Measurements from ENCODE around the gene MCC.
A peak's percentile ranks its signal among the peaks of the same experiment; 100 is the strongest.

The MCC gene

DNA sequence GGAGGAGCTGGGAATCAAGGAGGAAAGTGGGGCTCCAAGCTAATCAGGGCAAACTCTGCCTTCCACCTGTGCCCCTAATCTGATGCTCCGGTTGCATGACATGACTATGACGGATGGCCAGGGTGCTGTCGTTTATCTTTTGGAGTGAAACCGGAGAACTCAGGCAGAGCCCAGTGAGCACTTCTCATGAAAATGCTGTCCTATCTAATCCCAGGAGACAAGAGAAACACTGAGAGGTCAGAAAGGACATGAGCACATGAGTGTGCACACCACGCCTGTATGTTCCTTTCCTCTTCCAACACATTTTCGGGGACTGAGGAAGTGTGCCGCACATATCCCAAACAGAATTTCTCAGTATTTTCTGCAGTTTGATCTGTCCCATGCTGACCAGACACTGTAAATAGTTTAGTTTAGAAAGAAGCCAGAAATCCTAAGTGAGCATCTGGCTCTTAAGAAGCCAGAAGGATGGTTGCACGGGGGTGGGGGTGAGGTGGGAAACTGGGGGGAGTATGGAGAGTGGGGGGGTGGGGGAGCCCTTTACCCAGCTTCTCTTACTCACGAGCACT, 270.6 kb downstream of the MCC start:
- DNase-seq: no peak

DNA sequence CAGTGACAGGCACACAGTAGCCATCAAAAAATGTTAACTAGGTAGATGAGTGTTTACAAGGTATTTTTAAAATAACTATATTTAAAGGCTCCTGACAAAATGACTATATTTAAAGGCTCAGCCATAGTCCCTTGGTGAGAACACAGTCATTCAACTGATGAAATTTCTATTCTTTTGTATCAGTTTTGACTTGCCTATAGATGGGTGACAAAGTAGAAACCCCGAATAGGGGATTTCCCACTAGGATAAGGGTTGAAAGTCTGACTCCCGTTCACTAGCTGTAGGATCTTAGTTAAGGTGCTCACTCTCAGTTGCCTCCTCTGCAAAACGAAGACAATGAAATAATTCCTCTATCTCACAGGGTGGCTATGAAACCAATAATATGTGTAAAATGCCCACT, 271.7 kb downstream of the MCC start:
- DNase-seq: no peak

DNA sequence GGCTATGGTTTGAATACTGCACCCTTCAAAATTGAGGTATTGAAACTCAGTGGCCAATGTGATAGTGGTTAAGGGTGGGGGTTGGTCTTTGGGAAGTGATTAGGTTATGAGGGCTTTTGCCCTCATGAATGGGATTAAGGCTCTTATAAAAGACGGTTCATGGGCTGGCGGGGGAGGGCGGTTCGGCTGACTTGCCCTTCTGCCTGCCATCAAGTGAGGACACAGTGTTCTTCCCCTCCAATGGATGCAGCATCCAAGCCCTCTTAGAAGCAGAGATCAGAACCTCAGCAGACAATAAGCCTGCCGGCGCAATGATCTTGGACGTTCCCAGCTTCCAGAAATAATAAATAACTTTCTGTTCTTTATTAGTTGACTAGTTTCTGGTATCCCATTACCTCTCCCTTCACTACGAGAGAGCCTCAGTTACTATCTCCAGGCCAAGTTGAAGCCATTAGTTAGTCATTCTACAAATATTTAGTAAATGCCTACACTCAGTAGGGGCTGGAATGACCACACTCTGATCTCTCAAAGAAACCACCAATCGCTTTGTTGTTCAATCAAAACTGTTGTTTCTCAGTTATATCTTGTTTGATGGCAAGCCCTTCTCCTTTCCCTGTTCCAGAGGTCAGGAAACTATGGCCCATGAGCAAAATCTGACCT, 272.7 kb downstream of the MCC start:
- DNase-seq: no peak

DNA sequence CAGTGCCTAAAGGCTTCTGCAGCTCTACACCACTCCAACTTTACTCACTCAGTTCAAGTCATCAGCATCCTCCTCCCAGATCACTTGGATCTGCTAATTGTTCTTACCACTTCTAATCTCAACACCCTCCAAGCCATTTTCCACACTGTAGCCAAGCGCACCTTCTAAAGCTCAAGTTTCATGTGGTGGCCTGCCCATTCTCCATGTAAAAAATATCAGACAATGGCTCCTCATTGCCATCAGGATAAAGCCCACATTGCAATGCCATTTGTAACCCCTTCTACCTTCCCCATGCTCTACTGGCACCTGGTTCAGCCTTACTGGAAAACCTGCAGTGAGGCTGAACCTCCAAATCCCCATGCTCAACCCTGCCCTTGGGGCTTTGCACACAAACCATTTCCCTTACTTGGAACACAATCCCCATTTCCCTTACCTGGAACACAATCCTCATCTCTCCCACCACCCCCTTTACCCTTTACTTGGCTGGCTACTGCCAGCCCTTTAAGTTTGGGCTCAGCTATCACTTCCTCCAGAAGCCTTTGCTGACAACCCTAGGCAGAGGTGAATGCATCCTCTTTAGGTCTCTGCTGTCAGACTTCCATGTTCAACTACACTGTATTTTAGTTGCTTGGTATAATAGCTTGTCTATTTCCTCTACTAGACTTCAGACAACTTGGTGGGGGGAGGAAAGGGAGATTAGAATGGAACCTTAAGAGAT, 273.5 kb downstream of the MCC start:
- no peak for DNase-seq

DNA sequence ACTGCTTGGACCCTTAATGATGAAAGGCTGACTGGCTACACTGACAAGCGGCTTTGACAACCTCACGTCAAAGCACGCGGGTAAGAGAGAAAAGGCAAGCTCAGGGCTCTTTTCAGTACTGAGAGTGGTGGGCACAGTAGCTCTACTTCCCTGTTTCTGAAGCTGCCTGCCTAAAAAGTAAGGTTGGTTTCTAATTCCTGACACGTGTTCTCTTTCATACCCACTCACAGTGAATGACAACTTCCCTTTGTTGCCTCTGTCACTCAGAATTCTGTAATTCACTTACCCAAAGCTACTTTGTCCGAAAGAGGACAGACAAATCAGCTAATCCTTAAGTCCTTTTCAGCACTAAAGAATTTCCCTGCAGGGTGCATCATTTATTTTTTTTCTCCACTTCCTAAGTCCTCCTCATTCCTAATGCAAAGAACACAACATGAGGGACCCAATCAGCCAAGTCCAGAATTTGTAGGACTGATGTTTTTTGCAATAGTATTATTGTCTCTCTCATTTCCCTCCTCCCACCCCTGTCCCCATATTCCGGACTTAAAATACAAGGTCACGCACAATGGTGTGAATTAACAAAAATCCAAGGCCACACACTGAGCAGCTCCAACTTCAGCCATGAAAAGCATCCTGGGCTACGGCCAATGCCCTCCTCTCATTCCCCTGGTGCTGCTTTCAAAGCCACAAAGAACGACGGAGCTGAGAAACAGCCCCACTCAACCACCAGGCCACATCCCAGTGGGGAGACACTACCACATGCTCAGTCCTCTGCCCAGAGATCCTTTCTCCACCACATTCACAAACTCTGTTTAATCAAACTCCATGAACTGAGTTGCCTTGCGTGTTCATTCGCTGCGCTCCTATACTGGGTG, 274.5 kb downstream of the MCC start:
- DNase-seq: no peak

GRCh38 chr5:113212244-113212920, 275.9 kb downstream of the MCC start:
- DNase-seq: peak; percentile 41

GRCh38 chr5:113209498-113209897, 278.8 kb downstream of the MCC start:
- no peak for DNase-seq

DNA sequence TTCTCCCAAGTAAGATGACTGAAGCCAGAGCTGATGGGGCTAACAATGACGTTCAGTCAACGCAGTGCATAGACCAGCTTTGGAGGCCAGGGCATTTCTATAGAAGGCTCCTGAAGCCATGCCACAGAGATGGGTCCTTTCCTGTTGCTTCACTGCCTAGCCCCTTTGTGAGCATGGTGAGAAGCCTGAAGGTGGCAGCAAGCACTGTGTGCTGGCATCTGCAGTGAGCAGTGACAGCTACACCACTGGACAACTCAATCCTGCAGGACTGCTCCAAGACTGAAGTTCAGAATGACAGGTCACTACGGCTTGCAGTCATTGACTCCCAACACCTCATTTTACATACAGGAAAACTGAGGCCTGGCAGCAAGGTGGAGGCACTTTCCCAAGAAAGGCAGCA, 282.4 kb downstream of the MCC start:
- DNase-seq: no peak

DNA sequence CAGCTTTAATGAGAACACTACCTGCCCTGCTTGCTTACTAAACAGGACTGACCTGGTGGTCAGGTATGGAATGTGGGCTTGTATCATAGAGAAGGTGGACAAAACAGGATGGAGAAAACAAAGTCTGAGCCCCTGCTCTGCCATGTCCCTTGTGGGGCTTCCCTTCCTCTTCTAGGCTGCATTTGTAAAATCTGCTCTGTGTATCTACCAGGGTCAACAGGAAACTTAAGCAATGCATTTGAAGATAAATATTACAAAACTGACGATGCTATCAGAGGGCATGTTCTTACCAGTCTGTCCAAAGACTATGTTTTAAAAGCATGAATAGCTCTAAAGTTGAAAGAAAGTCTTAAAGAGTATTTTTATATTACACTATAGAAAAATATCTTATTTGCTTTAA, 282.9 kb downstream of the MCC start:
- DNase-seq: no peak

DNA sequence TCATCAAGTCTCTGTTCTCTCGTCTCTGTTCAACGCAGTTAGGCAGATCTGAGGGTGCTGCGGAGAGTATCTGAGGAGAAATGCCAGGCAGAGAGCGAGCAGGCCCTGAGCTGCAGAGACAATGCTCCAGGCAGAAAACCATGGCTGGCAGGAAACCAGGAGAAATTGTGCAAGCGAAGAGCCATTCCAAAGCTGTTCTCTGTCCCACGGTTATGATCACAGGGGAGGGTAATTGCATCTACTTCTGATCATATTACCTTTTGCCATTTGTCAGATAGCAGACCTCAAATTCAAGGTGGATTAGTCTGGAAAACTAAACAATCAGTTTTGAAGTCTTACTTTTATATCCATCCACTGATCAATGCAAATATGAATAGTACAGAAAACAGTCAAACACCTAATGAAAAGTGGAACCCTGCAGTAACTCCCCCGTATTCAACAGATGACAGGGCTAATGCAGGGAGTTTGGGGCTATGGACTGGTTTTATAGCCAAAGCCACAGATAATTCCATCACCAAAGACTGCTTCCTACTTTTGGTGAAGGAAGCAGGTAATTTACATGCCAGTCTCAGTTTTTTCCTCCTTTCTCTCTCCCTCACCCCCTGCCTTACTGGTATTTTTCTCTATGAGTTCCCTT, 283.6 kb downstream of the MCC start:
- DNase-seq: no peak

DNA sequence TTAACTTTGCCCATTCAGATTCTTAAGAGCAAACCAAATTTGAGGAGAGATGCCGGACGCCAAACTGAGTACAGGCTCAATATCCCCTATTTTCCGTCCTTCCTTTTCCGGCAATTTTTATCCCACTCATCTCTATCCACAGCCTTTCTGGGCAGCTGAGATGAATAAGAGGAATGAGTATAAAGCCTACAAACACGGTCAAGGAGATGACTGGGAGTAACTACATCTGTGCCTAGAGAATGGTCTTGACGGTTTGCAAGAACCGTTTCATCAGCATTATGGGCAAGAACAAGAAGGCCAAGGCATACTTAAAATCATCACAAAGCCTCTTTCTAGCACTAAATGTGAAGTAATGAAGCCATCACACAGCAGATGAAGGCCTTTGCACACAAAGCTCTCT, 284.3 kb downstream of the MCC start:
- no peak for DNase-seq

DNA sequence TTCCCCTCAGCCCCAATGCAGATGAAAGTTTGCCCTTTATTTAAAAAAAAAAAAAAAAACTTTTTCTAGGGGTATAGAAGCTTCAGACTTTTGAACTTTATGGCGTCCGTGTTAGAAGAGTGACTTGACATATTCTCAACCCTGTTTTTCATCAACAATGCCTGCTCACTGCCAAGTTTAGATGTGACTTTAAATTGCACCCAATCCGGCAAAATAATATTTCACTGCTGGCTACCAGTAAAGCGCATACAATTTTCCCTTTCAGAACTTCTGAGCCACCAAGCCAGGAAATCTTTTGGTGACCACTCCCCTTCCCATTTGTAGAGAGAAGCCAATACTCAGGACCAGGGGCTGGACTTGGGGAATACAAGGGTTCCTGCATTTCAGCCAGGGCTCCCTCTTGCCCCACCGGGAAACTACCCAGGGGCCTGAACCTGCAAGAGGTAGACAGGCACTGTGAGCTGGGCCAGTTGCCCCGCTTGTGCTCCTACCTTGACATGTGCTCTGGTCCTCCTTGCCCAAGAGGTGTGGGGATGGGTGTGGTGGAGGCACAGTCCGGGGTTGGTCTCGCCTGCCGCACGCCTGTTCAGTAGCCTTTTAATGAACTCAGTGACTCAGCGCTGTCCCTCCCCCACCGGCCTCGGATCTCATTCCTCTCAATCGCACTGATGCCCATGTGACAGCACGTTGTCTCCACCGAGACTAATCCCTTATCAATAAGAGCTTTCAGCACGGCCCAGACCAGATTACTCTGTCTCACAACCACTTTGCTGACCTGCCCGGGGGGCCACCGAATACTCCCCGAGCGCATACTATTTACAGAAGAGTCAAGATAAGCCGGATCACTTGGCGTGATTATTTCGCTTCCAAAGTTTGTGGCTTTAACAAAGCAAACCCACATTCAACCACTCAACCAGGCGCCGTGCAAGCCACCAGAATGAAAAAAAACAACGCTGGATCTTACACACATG, 285.2 kb downstream of the MCC start:
- DNase-seq: no peak

DNA sequence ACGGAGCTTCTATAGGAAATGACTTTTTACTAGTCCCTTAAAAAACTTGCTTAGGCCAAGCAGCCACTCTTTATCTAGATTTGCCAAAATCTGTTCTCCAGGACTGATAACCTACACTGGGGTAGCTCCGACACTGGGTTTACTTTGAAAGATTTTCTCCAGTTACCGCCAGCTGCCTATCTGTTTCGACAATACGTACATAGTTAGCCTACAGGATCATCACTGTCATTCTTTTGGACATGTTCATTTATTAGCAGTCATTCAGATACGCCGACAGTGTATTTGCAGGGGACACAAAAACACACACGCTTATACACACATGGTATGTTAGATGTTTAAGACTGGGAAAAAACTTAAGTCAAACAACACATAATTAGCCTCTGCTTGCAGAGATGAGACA, 286.0 kb downstream of the MCC start:
- DNase-seq: no peak

GRCh38 chr5:113201715-113202114, 286.5 kb downstream of the MCC start:
- no peak for DNase-seq

DNA sequence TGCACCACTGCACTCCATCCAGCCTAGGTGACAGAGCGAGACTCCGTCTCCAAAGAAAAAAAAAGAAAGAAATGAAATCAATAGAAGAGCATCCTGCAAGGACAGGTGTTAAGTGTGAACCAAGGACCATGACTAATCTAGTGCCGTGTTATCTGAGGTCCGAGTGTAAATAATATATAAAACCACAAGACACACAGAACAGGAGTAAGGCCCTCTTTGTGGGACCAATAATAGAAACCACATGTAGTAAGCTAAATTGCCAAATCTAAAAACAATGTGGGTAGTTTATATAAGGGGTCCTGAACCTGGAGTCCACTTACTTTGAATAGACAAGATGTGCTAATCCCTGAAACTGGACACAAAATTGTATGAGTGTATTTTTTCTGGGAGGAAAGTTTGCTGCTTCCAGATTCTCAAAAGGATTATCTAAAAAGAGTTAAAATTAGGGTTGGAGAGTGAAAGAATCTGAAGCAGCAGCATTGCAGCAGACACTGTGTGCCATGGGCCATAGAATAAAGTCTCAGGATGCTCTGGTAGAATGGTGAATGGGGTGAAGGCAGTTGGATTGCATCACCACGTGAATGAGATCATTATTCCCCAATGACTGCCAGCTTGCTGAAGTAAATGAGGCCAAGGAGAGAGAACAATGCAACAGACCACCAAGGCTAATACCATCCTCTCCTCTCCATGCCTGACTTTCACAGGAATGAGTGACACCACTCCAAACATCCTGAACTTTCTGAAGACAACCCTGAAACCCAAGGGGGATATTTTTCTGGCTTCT, 288.9 kb downstream of the MCC start:
- DNase-seq: no peak

DNA sequence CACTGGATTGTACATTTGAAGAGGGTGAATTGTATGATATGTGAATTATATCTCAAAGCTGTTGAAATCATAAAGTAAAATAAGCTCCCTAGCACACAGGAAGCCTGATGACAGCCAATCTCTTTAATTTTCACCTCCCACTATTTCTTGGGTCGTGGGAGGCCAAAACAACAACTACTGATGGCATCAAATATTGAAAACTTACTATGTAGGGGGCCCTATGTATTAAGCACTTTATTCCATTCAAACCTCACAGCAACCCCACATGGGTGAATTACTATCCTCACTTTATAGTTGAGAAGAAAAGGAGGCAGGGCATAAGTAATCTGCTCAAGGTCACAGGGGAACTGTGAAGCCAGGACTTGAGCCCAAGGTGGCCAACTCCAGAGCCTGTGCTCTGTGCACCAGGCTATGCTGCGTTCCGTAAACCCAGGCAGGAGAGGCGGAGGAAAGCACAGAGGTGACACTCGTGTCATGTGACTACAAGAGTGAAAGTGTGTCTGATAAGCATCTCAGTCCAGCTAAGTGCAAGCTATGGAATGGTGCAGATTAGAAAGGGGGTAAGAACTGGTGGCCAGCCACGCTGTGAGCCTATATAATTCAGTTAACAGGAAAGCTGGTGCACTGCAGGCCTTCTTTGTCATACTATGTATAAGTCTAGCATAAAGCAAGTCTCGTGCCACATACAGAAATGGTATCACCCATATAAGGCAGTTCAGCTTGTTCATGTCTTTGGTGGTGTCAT, 290.6 kb downstream of the MCC start:
- DNase-seq: no peak

- DNase-seq: no peak
Observed at GRCh38 chr5:113195771-113196170, 292.5 kb downstream of the MCC start.

GRCh38 chr5:113195251-113195650, 293.0 kb downstream of the MCC start:
- no peak for DNase-seq

DNA sequence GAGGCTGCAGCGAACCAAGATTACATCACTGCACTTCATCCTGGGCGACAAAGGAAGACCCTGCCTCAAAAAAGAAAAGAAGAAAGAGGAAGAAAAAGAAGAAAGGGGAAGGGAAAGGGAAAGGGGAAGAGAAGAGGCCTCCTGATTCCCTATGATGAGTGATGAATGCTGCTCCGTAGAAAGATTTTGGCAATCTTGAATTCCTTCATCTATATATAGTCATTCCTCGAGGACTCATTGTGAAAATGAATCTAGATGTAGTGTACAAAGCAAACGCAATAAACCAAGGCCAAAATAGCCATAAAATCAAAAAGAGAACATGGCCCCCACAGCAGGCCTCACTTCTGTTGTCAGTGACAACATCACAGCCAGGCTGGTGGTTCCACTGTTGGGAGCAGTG, 293.7 kb downstream of the MCC start:
- DNase-seq: no peak

DNA sequence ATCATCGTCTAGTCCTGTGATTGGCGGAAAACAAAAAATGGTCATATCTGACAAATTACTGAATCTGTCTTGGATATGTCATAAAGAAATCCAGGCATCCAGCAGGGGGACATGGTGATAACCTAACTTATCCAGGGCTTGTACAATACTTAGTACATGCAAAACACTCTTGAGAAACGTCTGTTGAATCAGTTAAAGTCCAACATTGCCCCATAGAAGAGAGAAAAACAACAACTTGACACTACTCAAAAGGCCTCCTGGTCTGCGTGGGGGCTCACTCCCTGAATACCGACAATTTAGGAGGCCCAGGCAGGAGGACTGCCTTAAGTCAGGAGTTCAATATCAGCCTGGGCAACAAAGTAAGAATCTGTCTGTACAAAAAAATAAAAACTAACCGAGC, 294.1 kb downstream of the MCC start:
- DNase-seq: no peak
